ENCODE measurements around the gene TUNAR. TPM values are rescaled to one million over a fixed set of nuclear protein-coding genes. Genes with fewer than 3 reads are reported as not detected.
"Not testable (repeated sequence)": the region's sequence is repeated elsewhere in the genome, so short reads cannot be mapped to it uniquely, and the experiment has no call there.

The TUNAR gene
- total RNA-seq, 4 donors from 2014 or later = not detected

GRCh38 chr14:95961481-95961880 lies 84.8 kb downstream of the TUNAR start:
- TF ChIP-seq, protein P1, sequence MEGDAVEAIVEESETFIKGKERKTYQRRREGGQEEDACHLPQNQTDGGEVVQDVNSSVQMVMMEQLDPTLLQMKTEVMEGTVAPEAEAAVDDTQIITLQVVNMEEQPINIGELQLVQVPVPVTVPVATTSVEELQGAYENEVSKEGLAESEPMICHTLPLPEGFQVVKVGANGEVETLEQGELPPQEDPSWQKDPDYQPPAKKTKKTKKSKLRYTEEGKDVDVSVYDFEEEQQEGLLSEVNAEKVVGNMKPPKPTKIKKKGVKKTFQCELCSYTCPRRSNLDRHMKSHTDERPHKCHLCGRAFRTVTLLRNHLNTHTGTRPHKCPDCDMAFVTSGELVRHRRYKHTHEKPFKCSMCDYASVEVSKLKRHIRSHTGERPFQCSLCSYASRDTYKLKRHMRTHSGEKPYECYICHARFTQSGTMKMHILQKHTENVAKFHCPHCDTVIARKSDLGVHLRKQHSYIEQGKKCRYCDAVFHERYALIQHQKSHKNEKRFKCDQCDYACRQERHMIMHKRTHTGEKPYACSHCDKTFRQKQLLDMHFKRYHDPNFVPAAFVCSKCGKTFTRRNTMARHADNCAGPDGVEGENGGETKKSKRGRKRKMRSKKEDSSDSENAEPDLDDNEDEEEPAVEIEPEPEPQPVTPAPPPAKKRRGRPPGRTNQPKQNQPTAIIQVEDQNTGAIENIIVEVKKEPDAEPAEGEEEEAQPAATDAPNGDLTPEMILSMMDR (IDR thresholded peaks at IDR 0.05) = no peak
- ATAC-seq (ENCODE audit: low FRiP score) (no peak), DNase-seq (ENCODE audit: low spot score) (no peak)

- TF ChIP-seq, protein P1 (IDR thresholded peaks at IDR 0.05) = no peak
- DNase-seq (ENCODE audit: low spot score) (no peak), ATAC-seq (ENCODE audit: low FRiP score) (no peak)
Measured at GRCh38 chr14:95964901-95965300, 88.3 kb downstream of the TUNAR start.

- not testable (repeated sequence) for DNase-seq (ENCODE audit: low spot score); ATAC-seq (ENCODE audit: low FRiP score)
Measured at GRCh38 chr14:95968048-95968447, 91.4 kb downstream of the TUNAR start.

Other genes starting within 250 kb of the TUNAR start
- not detected for gene TCL1B, start 190.4 kb upstream of the TUNAR start, total RNA-seq
- not detected for gene TCL1A, start 162.7 kb upstream of the TUNAR start, total RNA-seq
- 1 to 10 TPM; 2.8 to 7.5 (median 5.8) TPM for gene C14orf132, start 162.5 kb downstream of the TUNAR start, total RNA-seq